WERI-Rb-1 (cell line): ENCODE measurements around the gene NFATC1.

Source experiments
- DNase-seq: peaks from one replicate; pipeline ENCODE4 v3.0.0-alpha.2; 2020
- H3K27ac ChIP-seq: fragments of 250-450 bp; sonication (Bioruptor Pico); 2 replicates; pipeline ENCODE4 v1.5.1; 2020; ENCODE audit warnings: mild to moderate bottlenecking, moderate library complexity
- H3K27me3 ChIP-seq: fragments of 250-450 bp; sonication (Bioruptor Pico); 2 replicates; pipeline ENCODE4 v1.5.1; 2021; ENCODE audit warnings: mild to moderate bottlenecking, low read depth, moderate library complexity; ENCODE audit not compliant: insufficient read depth, severe bottlenecking
- H3K36me3 ChIP-seq: fragments of 250-450 bp; sonication (Bioruptor Pico); 2 replicates; pipeline ENCODE4 v1.5.1; 2020; ENCODE audit warnings: mild to moderate bottlenecking, moderate library complexity
- H3K4me3 ChIP-seq: 2 replicates; pipeline ENCODE4 v1.5.1; 2011; ENCODE audit warnings: low read depth, mild to moderate bottlenecking, control low read depth, low read length
- H3K9me3 ChIP-seq: fragments of 250-450 bp; sonication (Bioruptor Pico); 2 replicates; pipeline ENCODE4 v1.5.1; 2021; ENCODE audit warnings: mild to moderate bottlenecking, moderate library complexity; ENCODE audit not compliant: severe bottlenecking
- CTCF ChIP-seq: IDR thresholded peaks from 2 replicates; pipeline ENCODE4 v1.5.1; 2011; ENCODE audit warnings: low read depth, mild to moderate bottlenecking, control low read depth, inconsistent platforms, low read length

The NFATC1 gene

GRCh38 chr18:79575891-79576685, 180.4 kb downstream of the NFATC1 start:
- peak; percentile 52 for DNase-seq
- Histone ChIP-seq H3K9me3 (peaks cover 23% of the 10 kb centered on the region), H3K27me3 (no peaks in the 10 kb centered on the region), H3K36me3 (no peaks in the 10 kb centered on the region), H3K4me3 (no peak overlapping the region), H3K27ac (peak overlapping the region; percentile 69)
- no peak for TF ChIP-seq CTCF

- no peak overlapping the region for H3K4me3 ChIP-seq
- H3K9me3 ChIP-seq: peaks cover 19% of the 10 kb centered on the region
- H3K36me3 ChIP-seq: no peaks in the 10 kb centered on the region
- DNase-seq: peak; percentile 69
- H3K27me3 ChIP-seq: no peaks in the 10 kb centered on the region
- TF ChIP-seq CTCF: peak; percentile 11; the same call in 1 of the 2 replicates
- H3K27ac ChIP-seq: peak overlapping the region; percentile 69
These were observed 181.1 kb downstream of the NFATC1 start for GRCh38 chr18:79576686-79577351.

GRCh38 chr18:79577451-79578395, 182.0 kb downstream of the NFATC1 start:
- Histone ChIP-seq H3K27me3 (no peaks in the 10 kb centered on the region), H3K36me3 (no peaks in the 10 kb centered on the region), H3K9me3 (peaks cover 16% of the 10 kb centered on the region), H3K27ac (peak overlapping the region; percentile 69), H3K4me3 (no peak overlapping the region)
- peak; percentile 11 for DNase-seq
- TF ChIP-seq CTCF: no peak

- no peak overlapping the region for H3K4me3 ChIP-seq
- TF ChIP-seq CTCF: no peak
- no peaks in the 10 kb centered on the region for H3K27me3 ChIP-seq
- peaks cover 7% of the 10 kb centered on the region for H3K9me3 ChIP-seq
- DNase-seq: peak; percentile 32
- no peak overlapping the region for H3K27ac ChIP-seq
- H3K36me3 ChIP-seq: no peaks in the 10 kb centered on the region
These were observed 182.9 kb downstream of the NFATC1 start for GRCh38 chr18:79578396-79579260.
